Ishikawa (cell line): ENCODE data around the gene ZBTB22.

Source experiments
- CEBPB ChIP-seq: IDR thresholded peaks from 2 replicates; pipeline ENCODE4 v1.6.1; 2012
- CREB1 ChIP-seq: IDR thresholded peaks from 2 replicates; pipeline ENCODE4 v1.6.1; 2012; ENCODE audit warnings: low read depth
- EGR1 ChIP-seq: IDR thresholded peaks from 2 replicates; pipeline ENCODE4 v1.6.1; 2012
- EP300 ChIP-seq: IDR thresholded peaks from 2 replicates; pipeline ENCODE4 v1.6.1; 2012; ENCODE audit warnings: borderline replicate concordance
- FOXM1 ChIP-seq: IDR thresholded peaks from 2 replicates; pipeline ENCODE4 v1.6.1; 2012; ENCODE audit warnings: low read depth, borderline replicate concordance
- MAX ChIP-seq: IDR thresholded peaks from 2 replicates; pipeline ENCODE4 v1.6.1; 2012
- NFIC ChIP-seq: IDR thresholded peaks from 2 replicates; pipeline ENCODE4 v1.6.1; 2012
- RAD21 ChIP-seq: IDR thresholded peaks from 2 replicates; pipeline ENCODE4 v1.6.1; 2012; ENCODE audit warnings: low read depth
- REST ChIP-seq: IDR thresholded peaks from 2 replicates; pipeline ENCODE4 v1.6.1; 2012; ENCODE audit warnings: low read depth, mild to moderate bottlenecking
- TAF1 ChIP-seq: IDR thresholded peaks from 2 replicates; pipeline ENCODE4 v1.6.1; 2012; ENCODE audit warnings: low read depth, mild to moderate bottlenecking
- TCF12 ChIP-seq: IDR thresholded peaks from 2 replicates; pipeline ENCODE4 v1.6.1; 2012; ENCODE audit warnings: low read depth
- TEAD4 ChIP-seq: IDR thresholded peaks from 2 replicates; pipeline ENCODE4 v1.6.1; 2012
- YY1 ChIP-seq: IDR thresholded peaks from 2 replicates; pipeline ENCODE4 v1.6.1; 2012; ENCODE audit warnings: low read depth
- ZBTB7A ChIP-seq: IDR thresholded peaks from 2 replicates; pipeline ENCODE4 v1.6.1; 2012; ENCODE audit warnings: low read depth
- TF ChIP-seq, protein P1 (sequence below): IDR thresholded peaks from 2 replicates; pipeline ENCODE4 v1.6.1; 2012

The ZBTB22 gene

GRCh38 chr6:33320315-33321181 lies 3.0 kb upstream of the ZBTB22 start:
- TF ChIP-seq FOXM1, result no peak
- TF ChIP-seq TAF1, result no peak
- TF ChIP-seq ZBTB7A, result no peak
- no peak for TF ChIP-seq RAD21
- no peak for TF ChIP-seq TEAD4
- TF ChIP-seq, protein P1, sequence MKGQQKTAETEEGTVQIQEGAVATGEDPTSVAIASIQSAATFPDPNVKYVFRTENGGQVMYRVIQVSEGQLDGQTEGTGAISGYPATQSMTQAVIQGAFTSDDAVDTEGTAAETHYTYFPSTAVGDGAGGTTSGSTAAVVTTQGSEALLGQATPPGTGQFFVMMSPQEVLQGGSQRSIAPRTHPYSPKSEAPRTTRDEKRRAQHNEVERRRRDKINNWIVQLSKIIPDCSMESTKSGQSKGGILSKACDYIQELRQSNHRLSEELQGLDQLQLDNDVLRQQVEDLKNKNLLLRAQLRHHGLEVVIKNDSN, result no peak
- no peak for TF ChIP-seq EGR1

GRCh38 chr6:33319939-33320314 lies 2.4 kb upstream of the ZBTB22 start:
- TF ChIP-seq CEBPB, result no peak
- no peak for TF ChIP-seq RAD21
- no peak for TF ChIP-seq EP300
- no peak for TF ChIP-seq YY1
- TF ChIP-seq, protein P1, result no peak

- TF ChIP-seq NFIC (no peak), TEAD4 (no peak), MAX (no peak), YY1 (no peak), EGR1 (no peak), CREB1 (no peak), CEBPB (no peak), REST (no peak), TCF12 (no peak), EP300 (no peak)
- TF ChIP-seq, protein P1, result no peak
Measured at GRCh38 chr6:33318426-33319073, 1.0 kb upstream of the ZBTB22 start.

DNA sequence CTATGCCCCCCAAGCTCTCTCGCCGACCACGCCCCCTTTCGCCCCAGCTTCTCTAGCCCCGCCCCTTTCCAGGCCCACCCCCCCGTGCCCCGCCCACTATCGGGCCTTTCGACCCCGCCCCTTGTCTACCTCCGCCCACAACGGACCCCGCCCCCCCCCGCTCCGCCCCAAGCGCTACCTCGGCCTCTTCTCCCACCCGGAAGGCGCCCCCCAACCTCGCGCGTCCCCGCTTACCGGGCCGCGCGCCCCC lies 200 bp downstream of the ZBTB22 start:
- TF ChIP-seq EGR1 (no peak), MAX (no peak), CEBPB (no peak), RAD21 (no peak)

DNA sequence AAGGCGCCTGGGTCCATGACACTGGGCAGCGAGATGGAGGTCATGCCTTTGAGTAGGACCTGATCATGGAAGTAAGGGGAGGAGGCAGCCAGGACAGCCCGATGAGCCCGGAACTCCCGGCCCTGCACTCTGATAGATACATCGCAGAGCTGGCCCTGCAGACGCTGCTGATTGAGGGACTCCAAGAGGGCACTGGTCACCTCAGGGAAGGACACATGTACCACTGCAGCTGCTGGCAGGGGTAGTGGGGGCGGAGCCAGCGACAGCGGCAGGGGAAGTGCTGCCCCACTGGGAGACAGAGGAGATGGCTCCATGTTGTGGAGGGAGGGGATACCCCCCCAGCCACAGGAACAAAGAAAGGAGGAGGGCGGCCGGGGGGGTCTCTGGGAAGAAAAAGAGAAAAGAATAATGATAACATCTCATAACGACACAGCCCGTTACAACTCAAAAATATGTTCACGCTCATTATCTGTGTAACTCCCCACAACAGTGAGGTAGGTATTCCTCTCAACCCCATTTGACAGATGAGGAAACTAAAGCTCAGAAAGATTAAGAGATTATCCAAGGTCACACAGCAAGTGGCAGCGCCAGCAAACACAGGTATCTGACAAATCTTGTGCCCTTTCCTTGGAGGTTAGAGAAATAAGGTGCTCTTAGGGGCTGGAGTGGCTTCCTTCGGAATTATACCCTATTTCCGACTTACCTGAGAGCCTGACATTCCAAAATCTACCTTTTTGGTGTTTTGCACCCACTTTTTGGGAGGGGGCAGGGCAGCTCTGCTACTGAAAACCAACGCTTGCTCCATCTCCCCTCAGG lies 733 bp downstream of the ZBTB22 start:
- TF ChIP-seq RAD21, result no peak
- TF ChIP-seq REST, result no peak
- TF ChIP-seq MAX, result no peak
- TF ChIP-seq TAF1, result no peak
- TF ChIP-seq CREB1, result no peak
- TF ChIP-seq ZBTB7A, result no peak
- no peak for TF ChIP-seq CEBPB
- TF ChIP-seq FOXM1, result no peak
- no peak for TF ChIP-seq NFIC
- no peak for TF ChIP-seq EGR1
- no peak for TF ChIP-seq TCF12
- TF ChIP-seq, protein P1, result no peak
